ENCODE results near the gene NXPH1.

The NXPH1 gene

DNA sequence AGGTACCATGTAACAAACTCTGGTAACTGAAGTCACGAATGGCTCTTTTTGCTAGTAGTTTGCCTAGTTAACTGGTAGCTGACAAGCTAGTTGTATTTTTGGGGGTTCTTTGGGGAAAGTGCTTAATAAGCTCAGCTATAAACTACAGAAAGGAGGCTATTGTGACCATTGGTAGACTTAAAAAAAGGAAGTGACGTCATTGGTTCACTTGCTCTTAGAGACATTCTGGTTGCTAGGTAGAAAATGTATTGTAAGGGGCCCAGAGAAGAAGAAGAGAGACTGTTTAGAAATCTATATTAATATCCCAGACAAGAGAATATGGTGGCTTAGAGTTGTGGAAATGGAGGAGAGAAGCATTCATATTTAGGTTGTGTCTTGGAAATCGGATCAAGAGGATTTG lies 103.0 kb downstream of the NXPH1 start:
- H4K20me1 ChIP-seq (ENCODE audit: insufficient read depth, low read length): no peaks in the 10 kb centered on the region
- no peaks in the 10 kb centered on the region for H3K9me3 ChIP-seq (ENCODE audit: insufficient read depth, low read length)
- no peaks in the 10 kb centered on the region for H3K4me1 ChIP-seq (ENCODE audit: low read length)
- no peak overlapping the region for H3K27ac ChIP-seq (ENCODE audit: low read length)
- H2AFZ ChIP-seq (ENCODE audit: low read depth, low read length): no peak overlapping the region
- TF ChIP-seq CTCF (IDR thresholded peaks at IDR 0.05; ENCODE audit: low read depth, low read length) (no peak), EZH2phosphoT487 (IDR thresholded peaks at IDR 0.05; ENCODE audit: low read depth) (no peak)
- H3K79me2 ChIP-seq (ENCODE audit: low read length): no peaks in the 10 kb centered on the region
- H3K27me3 ChIP-seq (ENCODE audit: low read depth, low read length): no peaks in the 10 kb centered on the region
- H3K4me2 ChIP-seq (ENCODE audit: low read length): no peak overlapping the region
- H3K4me3 ChIP-seq (ENCODE audit: low read length): no peak overlapping the region
- no peaks in the 10 kb centered on the region for H3K36me3 ChIP-seq (replicated peaks; ENCODE audit: low read depth, low read length)
- no peak overlapping the region for H3K9ac ChIP-seq (ENCODE audit: low read length)

GRCh38 chr7:8549046-8549445 lies 115.6 kb downstream of the NXPH1 start:
- H3K79me2 ChIP-seq (ENCODE audit: low read length): no peaks in the 10 kb centered on the region
- no peaks in the 10 kb centered on the region for H3K9me3 ChIP-seq (ENCODE audit: insufficient read depth, low read length)
- no peak overlapping the region for H3K4me2 ChIP-seq (ENCODE audit: low read length)
- H3K9ac ChIP-seq (ENCODE audit: low read length): no peak overlapping the region
- no peak overlapping the region for H3K27ac ChIP-seq (ENCODE audit: low read length)
- no peak overlapping the region for H2AFZ ChIP-seq (ENCODE audit: low read depth, low read length)
- TF ChIP-seq EZH2phosphoT487 (IDR thresholded peaks at IDR 0.05; ENCODE audit: low read depth) (no peak), CTCF (IDR thresholded peaks at IDR 0.05; ENCODE audit: low read depth, low read length) (no peak)
- H3K36me3 ChIP-seq (replicated peaks; ENCODE audit: low read depth, low read length): no peaks in the 10 kb centered on the region
- no peaks in the 10 kb centered on the region for H3K4me1 ChIP-seq (ENCODE audit: low read length)
- H3K4me3 ChIP-seq (ENCODE audit: low read length): no peak overlapping the region
- H3K27me3 ChIP-seq (ENCODE audit: low read depth, low read length): no peaks in the 10 kb centered on the region
- H4K20me1 ChIP-seq (ENCODE audit: insufficient read depth, low read length): no peaks in the 10 kb centered on the region

DNA sequence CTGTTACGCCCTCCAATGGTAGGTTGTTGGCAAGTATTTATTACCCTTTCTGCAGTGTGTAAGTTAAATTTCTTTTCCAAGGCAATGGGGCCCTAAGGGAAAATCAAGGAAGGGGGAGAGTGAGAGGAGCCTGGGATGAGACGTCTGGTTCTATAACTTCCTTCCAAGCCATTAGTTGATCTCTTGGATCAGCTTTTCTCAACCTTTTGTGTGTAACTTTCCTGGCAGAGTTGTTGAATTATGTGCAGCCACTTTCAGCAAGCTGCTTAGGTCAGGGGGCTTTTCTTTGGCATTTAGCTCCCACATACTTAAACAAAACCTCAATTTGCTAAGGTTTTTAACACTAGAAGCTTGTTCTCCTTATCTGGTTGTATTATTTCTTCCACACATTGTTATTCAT lies 127.1 kb downstream of the NXPH1 start:
- Histone ChIP-seq H3K79me2 (ENCODE audit: low read length) (no peaks in the 10 kb centered on the region), H3K36me3 (replicated peaks; ENCODE audit: low read depth, low read length) (no peaks in the 10 kb centered on the region)

GRCh38 chr7:8561449-8561848 lies 128.0 kb downstream of the NXPH1 start:
- no peaks in the 10 kb centered on the region for H3K9me3 ChIP-seq (ENCODE audit: insufficient read depth, low read length)
- no peak overlapping the region for H3K27ac ChIP-seq (ENCODE audit: low read length)
- no peaks in the 10 kb centered on the region for H4K20me1 ChIP-seq (ENCODE audit: insufficient read depth, low read length)
- no peak overlapping the region for H3K4me2 ChIP-seq (ENCODE audit: low read length)
- no peak overlapping the region for H2AFZ ChIP-seq (ENCODE audit: low read depth, low read length)
- H3K79me2 ChIP-seq (ENCODE audit: low read length): no peaks in the 10 kb centered on the region
- H3K36me3 ChIP-seq (replicated peaks; ENCODE audit: low read depth, low read length): no peaks in the 10 kb centered on the region
- no peaks in the 10 kb centered on the region for H3K4me1 ChIP-seq (ENCODE audit: low read length)
- H3K27me3 ChIP-seq (ENCODE audit: low read depth, low read length): no peaks in the 10 kb centered on the region
- no peak overlapping the region for H3K9ac ChIP-seq (ENCODE audit: low read length)
- no peak for TF ChIP-seq EZH2phosphoT487 (IDR thresholded peaks at IDR 0.05; ENCODE audit: low read depth)
- no peak for TF ChIP-seq CTCF (IDR thresholded peaks at IDR 0.05; ENCODE audit: low read depth, low read length)
- no peak overlapping the region for H3K4me3 ChIP-seq (ENCODE audit: low read length)

More for the DNA sequence above, 127.1 kb downstream of the NXPH1 start:
- H3K4me1 ChIP-seq (ENCODE audit: low read length): no peaks in the 10 kb centered on the region
- no peak overlapping the region for H3K4me2 ChIP-seq (ENCODE audit: low read length)
- no peaks in the 10 kb centered on the region for H4K20me1 ChIP-seq (ENCODE audit: insufficient read depth, low read length)
- H3K4me3 ChIP-seq (ENCODE audit: low read length): no peak overlapping the region
- no peak overlapping the region for H3K9ac ChIP-seq (ENCODE audit: low read length)
- no peak overlapping the region for H2AFZ ChIP-seq (ENCODE audit: low read depth, low read length)
- H3K9me3 ChIP-seq (ENCODE audit: insufficient read depth, low read length): no peaks in the 10 kb centered on the region
- H3K27me3 ChIP-seq (ENCODE audit: low read depth, low read length): no peaks in the 10 kb centered on the region
- no peak overlapping the region for H3K27ac ChIP-seq (ENCODE audit: low read length)
- no peak for TF ChIP-seq EZH2phosphoT487 (IDR thresholded peaks at IDR 0.05; ENCODE audit: low read depth)
- TF ChIP-seq CTCF (IDR thresholded peaks at IDR 0.05; ENCODE audit: low read depth, low read length): no peak

Data from OCI-LY3 (cell line).